GM18505 (cell line): ENCODE data around the gene TYSND1.
"Not testable (repeated sequence)": the region's sequence is repeated elsewhere in the genome, so short reads cannot be mapped to it uniquely, and the experiment has no call there.

Experiments used
- ATAC-seq: cut with Tn5 transposase; IDR thresholded peaks from one replicate; pipeline ENCODE4 v1.9.1; 2021; ENCODE audit not compliant: unreplicated experiment
- POLR2A ChIP-seq: IDR thresholded peaks from 4 replicates; pipeline ENCODE4 v1.6.1; 2011; ENCODE audit warnings: borderline replicate concordance; ENCODE audit not compliant: insufficient read depth, insufficient read length; ENCODE audit errors: extremely low read depth

The TYSND1 gene, protein sequence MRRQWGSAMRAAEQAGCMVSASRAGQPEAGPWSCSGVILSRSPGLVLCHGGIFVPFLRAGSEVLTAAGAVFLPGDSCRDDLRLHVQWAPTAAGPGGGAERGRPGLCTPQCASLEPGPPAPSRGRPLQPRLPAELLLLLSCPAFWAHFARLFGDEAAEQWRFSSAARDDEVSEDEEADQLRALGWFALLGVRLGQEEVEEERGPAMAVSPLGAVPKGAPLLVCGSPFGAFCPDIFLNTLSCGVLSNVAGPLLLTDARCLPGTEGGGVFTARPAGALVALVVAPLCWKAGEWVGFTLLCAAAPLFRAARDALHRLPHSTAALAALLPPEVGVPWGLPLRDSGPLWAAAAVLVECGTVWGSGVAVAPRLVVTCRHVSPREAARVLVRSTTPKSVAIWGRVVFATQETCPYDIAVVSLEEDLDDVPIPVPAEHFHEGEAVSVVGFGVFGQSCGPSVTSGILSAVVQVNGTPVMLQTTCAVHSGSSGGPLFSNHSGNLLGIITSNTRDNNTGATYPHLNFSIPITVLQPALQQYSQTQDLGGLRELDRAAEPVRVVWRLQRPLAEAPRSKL

DNA sequence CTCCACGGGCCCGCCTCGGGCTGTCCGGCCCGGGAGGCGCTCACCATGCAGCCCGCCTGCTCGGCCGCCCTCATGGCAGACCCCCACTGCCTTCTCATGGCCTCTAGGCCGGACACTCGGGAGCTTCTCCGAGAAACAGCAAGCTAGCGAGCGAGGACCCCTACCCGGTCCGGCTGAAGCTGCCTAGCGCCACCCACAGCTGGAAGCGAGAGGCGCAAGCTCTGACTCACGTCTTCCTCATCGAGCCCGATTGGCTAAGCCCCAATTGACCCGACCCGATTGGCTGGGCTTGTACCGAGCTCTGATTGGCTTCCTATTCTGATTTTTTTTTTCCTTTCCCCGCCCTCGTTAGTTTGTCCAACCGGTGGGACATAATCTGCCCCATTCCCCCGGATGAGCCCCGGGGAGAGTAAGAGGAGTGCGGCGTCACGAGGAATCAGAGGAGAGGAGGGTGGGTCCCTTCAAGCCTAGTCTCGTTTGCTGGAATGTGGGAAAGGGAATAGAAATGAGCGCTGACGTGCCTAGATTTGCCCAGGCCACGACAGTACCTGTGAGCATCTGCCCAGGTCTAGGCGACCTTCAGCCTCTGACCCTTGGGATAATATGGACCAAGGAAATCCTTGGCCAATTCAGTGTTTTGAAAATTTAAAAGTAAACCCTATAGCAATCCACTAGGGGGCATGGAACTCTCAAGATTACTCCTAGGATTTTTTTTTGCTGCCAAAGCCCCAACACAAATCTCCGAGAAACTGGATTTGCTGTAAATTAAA, at the start of gene TYSND1:
Gene TYSND1 (minus strand): TSS at position 212 of the 770 bp plus-strand sequence. CDS start 114 bp downstream, at position 98.
- TF ChIP-seq POLR2A = peak; percentile 84
- ATAC-seq = peak; percentile 88

DNA sequence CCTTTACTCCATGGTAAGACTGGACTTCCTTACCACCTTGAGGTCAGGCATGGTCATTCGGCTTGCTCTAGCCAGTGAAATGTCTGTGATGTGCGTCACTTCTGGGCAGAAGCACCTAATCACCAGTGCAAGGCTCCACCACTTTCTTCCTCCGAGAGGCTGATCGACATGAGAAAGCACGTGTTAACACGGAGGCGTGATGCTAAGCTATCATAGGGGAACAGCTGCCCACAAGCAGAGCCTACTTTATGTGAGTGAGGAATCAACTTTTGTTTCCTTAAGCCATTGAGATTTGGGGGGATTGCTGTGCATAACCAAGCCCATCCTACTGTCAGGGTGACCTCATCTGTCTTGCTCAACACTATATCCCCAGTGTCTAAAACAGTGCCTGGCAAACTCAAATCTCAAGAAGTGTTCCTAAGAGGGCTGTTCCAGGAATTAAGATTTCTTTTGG, 46.9 kb upstream of the TYSND1 start:
- TF ChIP-seq POLR2A = no peak
- no peak for ATAC-seq

DNA sequence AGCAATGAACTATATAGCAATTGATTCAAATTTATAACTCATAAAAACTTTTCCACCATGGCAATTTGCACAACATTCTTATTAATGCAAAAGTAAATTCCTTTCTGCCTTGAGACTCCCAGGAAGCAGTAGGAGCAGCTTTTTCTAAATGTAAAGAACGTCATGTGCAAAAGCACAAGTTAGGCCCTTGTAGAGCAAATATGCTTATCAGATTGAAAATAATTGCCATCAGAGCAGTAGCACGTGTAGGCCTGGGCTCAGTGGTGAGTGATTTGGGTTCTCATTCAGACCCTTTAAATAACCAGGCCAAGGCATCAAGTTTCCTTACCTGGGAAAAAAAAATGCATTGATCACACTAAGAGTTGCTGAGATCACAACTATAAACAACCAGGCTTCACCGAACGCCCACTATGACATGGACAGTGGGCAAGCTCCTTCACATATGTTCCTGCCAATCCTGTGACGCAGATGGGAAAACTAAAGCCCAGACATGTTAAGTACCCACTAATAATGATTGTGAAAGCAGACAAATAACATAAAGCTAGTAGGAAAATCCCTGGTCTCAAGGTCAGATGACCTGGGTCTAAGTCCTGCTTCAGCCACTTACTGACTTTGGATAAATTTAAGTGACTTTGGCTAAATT, 45.9 kb upstream of the TYSND1 start:
- no peak for TF ChIP-seq POLR2A
- no peak for ATAC-seq

DNA sequence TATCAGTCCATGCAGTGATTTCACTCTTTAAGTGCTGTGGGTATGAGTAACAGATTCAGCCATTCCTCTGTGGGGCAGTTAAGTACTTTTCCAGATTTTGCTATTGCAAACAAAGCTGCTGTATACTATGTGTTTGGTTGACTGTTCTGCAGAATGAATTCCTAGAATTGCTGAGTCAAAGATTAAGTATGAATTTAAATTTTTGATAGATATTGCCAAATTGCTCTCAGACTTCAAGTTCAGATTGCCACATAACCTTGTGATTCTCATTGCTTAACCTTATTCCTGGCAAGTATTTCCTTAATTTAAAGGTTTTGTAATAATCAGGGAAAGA, 45.4 kb upstream of the TYSND1 start:
- no peak for TF ChIP-seq POLR2A
- no peak for ATAC-seq

DNA sequence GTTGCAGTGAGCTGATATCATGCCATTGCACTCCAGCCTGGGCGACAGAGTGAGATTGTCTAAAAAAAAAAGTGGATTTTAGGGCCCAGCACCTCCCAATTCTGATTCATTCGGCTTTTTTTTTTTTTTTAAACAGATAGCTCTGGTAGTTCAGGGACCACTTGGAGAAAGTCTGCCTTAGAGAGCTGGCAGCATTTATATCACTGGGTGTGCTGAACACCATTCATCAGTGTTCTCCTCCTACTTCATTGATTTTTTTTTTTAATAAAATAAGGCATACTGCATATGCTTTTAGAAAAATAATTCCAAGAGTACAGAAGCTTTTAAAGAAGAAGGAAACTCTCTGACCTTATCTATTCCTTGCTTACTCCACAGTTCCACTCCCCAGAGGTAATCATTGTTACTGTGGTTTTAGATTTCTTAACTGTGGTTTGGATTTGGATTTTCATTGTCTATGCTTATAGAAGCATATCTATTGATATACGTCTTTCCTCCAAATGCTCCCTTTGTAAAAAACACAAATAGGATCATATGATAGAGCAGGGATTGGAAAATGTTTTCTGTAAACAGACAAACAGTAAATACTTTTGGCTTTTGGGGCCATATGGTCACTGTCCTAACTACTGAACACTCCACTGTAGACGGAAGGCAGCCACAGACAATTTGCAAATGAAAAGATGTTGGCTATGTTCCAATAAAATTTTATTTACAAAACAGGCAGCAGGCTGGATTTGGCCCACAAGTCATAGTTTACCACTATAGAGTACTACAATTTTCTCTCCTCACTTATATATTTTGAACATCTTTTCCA, 44.9 kb upstream of the TYSND1 start:
- TF ChIP-seq POLR2A = no peak
- no peak for ATAC-seq

DNA sequence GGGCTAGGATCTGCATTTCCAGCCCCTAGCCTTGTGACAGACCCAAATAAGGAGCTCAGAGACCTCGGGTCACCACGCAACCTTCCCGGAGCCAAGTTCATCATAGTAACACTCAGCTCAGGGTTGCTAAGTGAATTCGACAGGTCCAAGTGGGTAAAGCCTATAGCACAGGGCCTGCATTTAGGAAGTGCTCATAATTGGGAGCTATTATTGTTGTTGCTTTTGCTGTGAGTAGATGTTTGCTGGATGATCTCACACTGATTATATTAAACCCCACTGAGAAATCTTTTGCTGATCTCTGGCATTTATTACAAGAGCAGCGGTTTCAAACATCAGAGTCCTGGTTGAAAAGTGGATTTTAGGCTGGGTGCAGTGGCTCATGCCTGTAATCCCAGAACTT, 44.1 kb upstream of the TYSND1 start:
- no peak for TF ChIP-seq POLR2A
- no peak for ATAC-seq

DNA sequence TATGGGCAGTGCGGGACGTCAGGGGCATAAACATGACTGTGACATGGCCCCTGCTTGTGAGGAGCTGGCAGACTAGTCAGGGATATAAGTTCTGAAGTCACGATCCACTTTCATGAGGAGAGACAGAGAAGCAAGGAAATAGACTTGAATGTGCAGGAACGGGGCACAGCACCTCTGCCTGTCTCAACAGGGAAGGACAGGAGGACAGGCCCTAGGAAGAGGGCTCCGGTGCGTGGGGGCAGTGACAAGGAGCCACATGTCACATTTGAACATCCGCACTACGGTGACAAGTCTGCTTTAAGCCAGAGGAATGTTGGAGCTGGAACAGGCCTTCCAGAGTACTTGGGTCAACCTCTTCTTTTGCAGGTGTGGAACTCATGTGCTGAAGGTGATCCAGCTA, 43.6 kb upstream of the TYSND1 start:
- no peak for ATAC-seq
- no peak for TF ChIP-seq POLR2A

DNA sequence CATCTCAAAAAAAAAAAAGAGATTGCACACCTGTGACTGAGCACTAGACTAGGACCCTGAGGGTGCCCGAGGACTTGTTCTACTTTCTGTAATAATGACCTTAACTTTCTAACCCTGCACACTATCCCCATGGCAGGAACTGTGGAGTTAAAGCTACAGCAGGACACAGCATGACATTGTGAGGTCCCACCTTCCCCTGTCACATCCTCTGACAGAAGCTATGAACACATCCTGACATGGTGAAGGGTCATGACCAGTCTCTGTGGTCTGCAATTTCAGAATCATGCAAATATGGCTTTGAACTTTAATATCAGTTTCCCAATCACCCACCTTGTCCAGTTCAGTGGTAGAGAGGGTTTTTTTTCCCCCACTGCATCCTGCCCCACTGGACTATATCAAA, 42.3 kb upstream of the TYSND1 start:
- no peak for TF ChIP-seq POLR2A
- no peak for ATAC-seq

DNA sequence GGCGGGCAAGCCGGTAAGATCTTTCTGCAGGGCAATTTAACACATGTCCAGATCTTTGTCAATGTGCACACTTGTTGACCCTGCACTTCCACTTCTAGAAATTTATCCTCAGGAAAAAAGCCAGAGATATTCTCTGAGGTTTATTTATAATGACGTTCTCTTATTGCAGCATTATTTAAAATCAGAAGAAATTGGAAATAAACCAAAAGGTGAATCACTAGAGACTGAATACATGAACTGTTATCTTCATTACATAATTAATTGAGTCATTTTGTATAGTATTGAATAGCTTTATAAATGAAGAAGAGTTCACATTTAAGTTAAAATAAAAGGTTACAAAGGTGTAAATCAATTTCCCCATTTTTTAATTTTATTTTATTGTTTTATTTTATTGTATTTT, 40.1 kb upstream of the TYSND1 start:
- ATAC-seq = no peak
- no peak for TF ChIP-seq POLR2A

DNA sequence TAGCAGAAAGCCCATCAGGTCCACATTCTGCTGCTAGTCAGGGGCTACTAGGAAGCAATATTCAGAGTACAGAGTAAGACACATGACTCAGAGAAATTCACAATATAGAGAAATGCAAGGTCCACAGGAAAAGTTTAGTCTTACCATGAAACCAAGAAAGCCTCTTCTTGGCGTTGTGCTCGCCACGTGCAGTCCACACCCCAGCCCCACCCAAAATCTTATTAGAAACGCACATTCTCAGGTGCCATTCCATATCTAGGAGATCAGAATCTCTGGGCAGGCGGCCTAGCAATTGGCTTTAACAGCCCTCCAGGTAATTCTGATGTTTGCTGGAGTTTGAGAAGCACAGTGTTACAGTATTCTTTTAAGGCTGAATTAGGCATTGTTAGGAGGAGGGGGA, 39.6 kb upstream of the TYSND1 start:
- ATAC-seq = no peak
- TF ChIP-seq POLR2A = no peak

DNA sequence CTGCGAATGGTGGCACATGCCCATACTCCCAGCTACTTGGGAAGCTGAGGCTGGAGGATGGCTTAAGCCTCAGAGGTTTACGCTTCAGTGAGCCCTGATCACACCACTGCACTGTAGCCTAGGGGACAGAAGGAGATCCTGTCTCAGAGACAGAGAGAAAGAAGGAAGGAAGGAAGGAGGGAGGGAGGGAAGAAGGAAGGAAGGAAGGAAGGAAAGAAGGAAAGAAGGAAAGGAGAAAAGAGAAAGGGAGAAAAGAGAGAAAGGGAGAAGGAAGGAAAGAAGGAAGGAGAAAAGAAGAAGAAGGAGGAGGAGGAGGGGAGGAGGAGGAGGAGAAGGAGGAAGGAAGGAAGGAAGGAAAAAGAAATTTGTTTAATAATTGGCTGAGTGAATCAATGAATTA, 36.8 kb upstream of the TYSND1 start:
- TF ChIP-seq POLR2A = no peak
- ATAC-seq = no peak

DNA sequence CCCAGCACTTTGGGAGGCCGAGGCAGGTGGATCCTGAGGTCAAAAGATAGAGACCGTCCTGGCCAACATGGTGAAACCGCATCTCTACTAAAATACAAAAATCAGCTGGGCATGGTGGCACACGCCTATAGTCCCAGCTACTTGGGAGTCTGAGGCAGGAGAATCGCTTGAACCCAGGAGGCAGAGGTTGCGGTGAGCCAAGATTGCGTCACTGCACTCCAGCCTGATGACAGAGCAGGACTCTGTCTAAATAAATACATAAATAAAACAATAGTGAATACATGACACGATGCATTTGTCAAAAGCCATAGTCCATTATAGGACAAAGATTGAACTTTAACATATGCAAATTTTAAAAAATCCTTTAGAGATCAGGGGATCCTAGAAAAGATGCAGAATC, 32.7 kb upstream of the TYSND1 start:
- not testable (repeated sequence) for ATAC-seq
